ENCODE data around the gene ZNF804B.

DNA sequence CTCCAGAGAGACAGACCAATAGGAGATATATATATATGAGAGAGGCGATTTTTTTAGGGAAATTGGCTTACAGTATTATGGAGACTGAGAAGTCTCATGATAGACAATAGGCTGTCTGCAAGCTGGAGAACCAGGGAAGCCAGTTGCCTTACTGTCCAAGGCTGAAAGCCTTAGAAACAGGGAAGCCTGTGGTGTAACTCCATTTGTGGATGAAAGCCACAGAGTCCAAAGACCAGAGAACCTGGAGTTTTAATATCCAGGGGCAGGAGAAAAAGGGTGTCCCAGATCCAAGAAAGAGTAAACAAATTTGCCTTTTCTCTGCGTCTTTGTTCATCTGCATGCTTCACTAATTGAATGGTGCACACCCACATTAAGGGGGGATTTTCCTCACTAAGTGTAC is 107.7 kb downstream of the ZNF804B start:
- TF ChIP-seq, protein P1, sequence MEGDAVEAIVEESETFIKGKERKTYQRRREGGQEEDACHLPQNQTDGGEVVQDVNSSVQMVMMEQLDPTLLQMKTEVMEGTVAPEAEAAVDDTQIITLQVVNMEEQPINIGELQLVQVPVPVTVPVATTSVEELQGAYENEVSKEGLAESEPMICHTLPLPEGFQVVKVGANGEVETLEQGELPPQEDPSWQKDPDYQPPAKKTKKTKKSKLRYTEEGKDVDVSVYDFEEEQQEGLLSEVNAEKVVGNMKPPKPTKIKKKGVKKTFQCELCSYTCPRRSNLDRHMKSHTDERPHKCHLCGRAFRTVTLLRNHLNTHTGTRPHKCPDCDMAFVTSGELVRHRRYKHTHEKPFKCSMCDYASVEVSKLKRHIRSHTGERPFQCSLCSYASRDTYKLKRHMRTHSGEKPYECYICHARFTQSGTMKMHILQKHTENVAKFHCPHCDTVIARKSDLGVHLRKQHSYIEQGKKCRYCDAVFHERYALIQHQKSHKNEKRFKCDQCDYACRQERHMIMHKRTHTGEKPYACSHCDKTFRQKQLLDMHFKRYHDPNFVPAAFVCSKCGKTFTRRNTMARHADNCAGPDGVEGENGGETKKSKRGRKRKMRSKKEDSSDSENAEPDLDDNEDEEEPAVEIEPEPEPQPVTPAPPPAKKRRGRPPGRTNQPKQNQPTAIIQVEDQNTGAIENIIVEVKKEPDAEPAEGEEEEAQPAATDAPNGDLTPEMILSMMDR (IDR thresholded peaks at IDR 0.05), result no peak
- TF ChIP-seq POLR2A (IDR thresholded peaks at IDR 0.05), result no peak

All from adrenal gland (tissue), 5 donors.